ENCODE data around the gene ACTL8.

Gene ACTL8

DNA sequence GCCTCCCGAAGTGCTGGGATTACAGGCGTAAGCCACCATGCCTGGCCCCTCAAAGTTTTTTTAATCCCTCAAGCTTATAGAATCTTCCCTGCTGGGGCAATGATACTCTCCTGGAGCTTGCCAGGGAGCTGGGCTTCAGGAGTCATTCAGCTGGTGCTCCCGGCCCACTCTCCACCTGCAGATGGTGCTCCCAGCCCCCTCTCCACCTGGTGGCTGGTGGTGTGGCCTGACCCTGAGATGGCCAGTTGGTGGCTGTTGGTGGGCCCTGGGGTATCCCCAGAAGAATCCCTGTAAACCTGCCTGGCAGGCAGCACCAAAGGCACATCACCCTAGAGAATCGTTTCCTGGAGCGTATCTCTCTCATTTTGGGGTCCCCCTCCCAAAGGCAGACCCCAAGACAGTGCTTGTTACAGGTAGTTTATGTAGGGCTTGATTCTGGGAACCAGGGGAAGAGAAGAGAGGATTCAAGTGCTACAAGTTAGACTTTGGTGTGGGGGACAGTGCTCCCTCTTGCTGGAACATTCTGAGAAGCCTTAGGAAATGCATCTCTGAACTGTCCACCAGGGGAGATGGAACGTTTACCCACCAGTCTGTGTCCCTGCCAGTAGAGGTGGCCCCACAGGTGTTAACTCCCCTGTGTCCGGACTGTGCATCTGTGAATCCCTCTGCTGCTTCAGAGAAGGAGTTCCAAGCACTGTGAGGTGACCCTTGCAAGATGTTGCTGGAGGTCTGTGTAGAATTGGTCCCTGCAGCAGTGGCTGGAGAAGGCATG is 29.1 kb upstream of the ACTL8 start:
- intact Hi-C loops (cut with micrococcal nuclease): no loop called here
- H3K9me3 Mint-ChIP-seq: peaks cover 14% of the 10 kb centered on the region
- no peaks in the 10 kb centered on the region for H3K36me3 Mint-ChIP-seq (ENCODE audit: low read depth)
- H3K27ac Mint-ChIP-seq: no peak overlapping the region
- H3K4me3 Mint-ChIP-seq: no peak overlapping the region
- H3K27me3 Mint-ChIP-seq: peaks cover 17% of the 10 kb centered on the region
- no peaks in the 10 kb centered on the region for H3K4me1 Mint-ChIP-seq (ENCODE audit: low read depth)

DNA sequence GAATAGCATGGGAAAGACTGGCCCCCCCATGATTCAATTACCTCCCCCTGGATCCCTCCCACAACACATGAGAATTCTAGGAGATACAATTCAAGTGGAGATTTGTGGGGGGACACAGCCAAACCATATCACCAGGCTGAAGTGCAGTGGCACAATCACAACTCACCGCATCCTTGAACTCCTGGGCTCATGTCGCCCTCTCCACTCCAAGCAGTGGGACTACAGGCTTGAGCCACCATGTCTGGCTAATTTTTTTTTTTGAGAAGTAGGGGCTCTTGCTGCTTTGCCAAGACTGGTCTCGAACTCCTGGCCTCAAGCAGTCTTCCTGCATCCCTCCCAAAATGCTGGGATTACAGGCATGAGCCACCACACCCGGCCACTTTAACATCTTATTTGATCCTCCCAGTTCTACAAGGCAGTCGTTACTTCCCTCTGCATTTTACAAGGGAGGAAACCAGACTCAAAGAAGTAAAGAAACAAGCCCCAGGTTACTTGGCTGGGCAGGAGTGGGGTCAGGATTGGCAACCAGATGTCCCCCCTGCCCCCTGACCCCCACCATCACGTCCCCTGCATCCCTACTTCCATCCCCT is 26.9 kb upstream of the ACTL8 start:
- Mint-ChIP-seq H3K9me3 (peaks cover 14% of the 10 kb centered on the region), H3K27ac (no peak overlapping the region), H3K4me3 (no peak overlapping the region), H3K27me3 (peaks cover 12% of the 10 kb centered on the region), H3K36me3 (ENCODE audit: low read depth) (no peaks in the 10 kb centered on the region), H3K4me1 (ENCODE audit: low read depth) (no peaks in the 10 kb centered on the region)
- intact Hi-C loops (cut with micrococcal nuclease): no loop called here

DNA sequence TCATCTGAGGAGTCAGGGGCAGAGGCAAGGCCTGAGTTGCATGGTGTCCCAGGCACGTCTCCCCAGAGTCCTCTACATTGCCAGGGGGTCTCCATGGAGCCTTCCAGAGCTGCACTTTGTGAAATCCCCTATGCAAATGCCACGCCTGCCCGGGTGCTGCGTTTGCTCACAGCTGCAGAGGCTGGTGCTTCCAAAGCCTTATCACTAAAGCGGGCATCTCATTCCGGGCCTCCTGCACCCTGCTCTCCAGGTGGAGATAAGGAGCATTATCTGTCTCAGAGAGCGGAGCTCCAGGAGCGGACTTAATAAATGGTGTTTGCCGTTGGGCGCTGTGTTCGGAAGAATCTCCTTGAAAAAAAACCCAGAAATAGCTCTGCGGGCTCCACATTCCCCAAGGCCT is 25.9 kb upstream of the ACTL8 start:
- Mint-ChIP-seq H3K27me3 (peaks cover 4% of the 10 kb centered on the region), H3K9me3 (peaks cover 14% of the 10 kb centered on the region), H3K4me3 (no peak overlapping the region), H3K36me3 (ENCODE audit: low read depth) (no peaks in the 10 kb centered on the region), H3K27ac (no peak overlapping the region), H3K4me1 (ENCODE audit: low read depth) (no peaks in the 10 kb centered on the region)
- intact Hi-C loops (cut with micrococcal nuclease): no loop called here

DNA sequence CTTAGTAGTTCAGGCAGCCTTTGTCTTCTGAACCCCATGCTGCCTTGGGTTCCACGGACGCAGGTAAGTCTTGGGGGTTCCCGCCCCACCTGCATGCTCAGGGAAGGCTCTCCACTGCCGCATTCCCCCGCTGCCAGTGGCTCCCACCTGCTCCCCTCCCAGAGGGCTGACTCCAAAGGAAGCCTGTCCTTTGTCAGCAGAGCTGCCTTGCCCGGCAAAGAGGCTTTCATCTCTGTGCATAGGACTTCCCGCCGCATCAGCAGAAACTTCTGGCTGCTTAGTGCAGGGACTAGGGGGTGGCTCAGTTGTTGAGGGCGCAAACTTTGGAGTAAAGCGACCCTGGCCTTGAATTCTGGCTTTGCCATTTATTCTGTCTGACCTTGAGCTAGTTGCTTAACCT is 25.2 kb upstream of the ACTL8 start:
- intact Hi-C loops (cut with micrococcal nuclease): no loop called here
- no peaks in the 10 kb centered on the region for H3K4me1 Mint-ChIP-seq (ENCODE audit: low read depth)
- H3K4me3 Mint-ChIP-seq: no peak overlapping the region
- H3K9me3 Mint-ChIP-seq: peaks cover 14% of the 10 kb centered on the region
- peaks cover 4% of the 10 kb centered on the region for H3K27me3 Mint-ChIP-seq
- H3K27ac Mint-ChIP-seq: no peak overlapping the region
- no peaks in the 10 kb centered on the region for H3K36me3 Mint-ChIP-seq (ENCODE audit: low read depth)

DNA sequence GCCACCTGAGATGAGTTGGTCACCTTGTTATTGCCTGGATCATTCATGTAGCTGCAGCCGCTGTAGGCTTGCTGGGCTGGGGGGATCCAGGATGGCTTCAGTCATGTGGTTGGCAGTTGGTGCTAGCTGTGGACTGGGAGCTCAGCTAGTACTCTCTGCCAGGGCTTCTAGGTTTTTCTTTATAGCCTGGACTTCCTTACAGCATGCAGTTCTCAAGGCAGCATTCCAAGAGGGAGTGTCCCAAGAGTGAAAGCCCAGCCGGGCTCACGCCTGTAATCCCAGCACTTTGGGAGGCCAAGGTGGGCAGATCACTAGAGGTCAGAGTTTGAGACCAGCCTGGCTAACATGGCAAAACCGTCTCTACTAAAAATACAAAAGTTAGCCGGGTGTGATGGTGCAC is 23.7 kb upstream of the ACTL8 start:
- H3K9me3 Mint-ChIP-seq: peaks cover 14% of the 10 kb centered on the region
- no peaks in the 10 kb centered on the region for H3K36me3 Mint-ChIP-seq (ENCODE audit: low read depth)
- intact Hi-C loops (cut with micrococcal nuclease): no loop called here
- H3K27ac Mint-ChIP-seq: no peak overlapping the region
- peaks cover 5% of the 10 kb centered on the region for H3K27me3 Mint-ChIP-seq
- H3K4me1 Mint-ChIP-seq (ENCODE audit: low read depth): no peaks in the 10 kb centered on the region
- no peak overlapping the region for H3K4me3 Mint-ChIP-seq

DNA sequence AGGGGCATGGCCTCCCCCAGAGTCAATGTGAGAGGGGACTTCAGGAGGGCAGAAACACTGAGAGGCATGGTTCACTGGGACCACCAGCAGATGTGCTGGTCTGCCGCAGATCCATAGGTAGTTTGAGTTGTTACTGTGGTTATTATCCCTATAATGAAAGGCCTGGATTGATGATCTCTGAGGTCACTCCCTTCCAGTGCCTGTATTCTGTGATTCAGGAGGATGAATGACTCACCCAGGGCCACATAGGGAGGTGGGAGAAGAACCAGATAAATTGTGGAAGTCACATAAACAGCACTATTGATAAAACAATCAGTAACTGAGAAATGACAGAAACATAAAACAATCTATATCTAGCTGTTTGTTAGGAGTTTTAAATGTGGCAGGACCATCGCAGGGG is 22.7 kb upstream of the ACTL8 start:
- Mint-ChIP-seq H3K27ac (no peak overlapping the region), H3K4me3 (no peak overlapping the region), H3K9me3 (peaks cover 11% of the 10 kb centered on the region), H3K4me1 (ENCODE audit: low read depth) (no peaks in the 10 kb centered on the region), H3K27me3 (peaks cover 8% of the 10 kb centered on the region), H3K36me3 (ENCODE audit: low read depth) (no peaks in the 10 kb centered on the region)
- intact Hi-C loops (cut with micrococcal nuclease): no loop called here

DNA sequence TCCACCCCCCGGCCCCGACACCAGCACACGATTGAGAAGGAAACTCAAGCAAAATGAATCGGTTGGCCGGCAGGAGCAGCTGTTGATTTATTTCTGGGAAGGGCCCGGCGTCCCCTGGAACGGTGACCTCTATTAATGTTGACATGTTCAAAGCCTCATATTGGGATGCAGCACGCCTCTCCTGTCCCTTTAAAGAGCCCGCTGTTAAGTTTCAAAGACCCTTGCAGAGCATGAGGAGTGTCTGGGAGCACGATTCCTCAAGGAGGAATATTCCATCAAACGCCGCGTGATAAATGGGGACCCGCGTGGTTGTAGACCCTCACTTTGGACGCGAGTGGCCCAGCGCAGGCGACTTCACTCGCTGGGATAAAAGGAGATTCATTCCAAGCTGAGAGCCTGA is 21.5 kb upstream of the ACTL8 start:
- Mint-ChIP-seq H3K9me3 (no peaks in the 10 kb centered on the region), H3K4me3 (no peak overlapping the region), H3K36me3 (ENCODE audit: low read depth) (no peaks in the 10 kb centered on the region), H3K4me1 (ENCODE audit: low read depth) (no peaks in the 10 kb centered on the region), H3K27me3 (peaks cover 8% of the 10 kb centered on the region), H3K27ac (no peak overlapping the region)
- intact Hi-C loops (cut with micrococcal nuclease): no loop called here

DNA sequence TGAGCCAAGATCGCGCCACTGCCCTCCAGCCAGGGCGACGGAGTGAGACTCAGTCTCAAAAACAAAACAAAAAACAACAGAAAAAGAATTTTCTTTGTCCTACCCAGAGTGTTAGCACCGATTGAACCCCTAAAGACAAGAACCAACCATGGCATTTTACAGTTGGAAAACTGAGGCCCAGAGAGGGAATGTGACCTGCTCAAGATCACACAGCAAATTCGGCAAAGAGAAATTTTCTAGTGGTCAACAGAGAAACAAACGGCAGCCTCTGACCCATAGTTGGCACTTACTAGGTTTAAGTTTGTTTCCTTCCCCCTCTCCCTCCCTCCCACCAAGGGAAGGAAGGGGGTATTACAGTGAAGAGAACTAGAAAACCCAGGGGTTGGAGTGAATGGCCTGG is 20.5 kb upstream of the ACTL8 start:
- Mint-ChIP-seq H3K4me3 (no peak overlapping the region), H3K27ac (no peak overlapping the region), H3K9me3 (no peaks in the 10 kb centered on the region), H3K4me1 (ENCODE audit: low read depth) (no peaks in the 10 kb centered on the region), H3K27me3 (peaks cover 9% of the 10 kb centered on the region), H3K36me3 (ENCODE audit: low read depth) (no peaks in the 10 kb centered on the region)
- intact Hi-C loops (cut with micrococcal nuclease): no loop called here

DNA sequence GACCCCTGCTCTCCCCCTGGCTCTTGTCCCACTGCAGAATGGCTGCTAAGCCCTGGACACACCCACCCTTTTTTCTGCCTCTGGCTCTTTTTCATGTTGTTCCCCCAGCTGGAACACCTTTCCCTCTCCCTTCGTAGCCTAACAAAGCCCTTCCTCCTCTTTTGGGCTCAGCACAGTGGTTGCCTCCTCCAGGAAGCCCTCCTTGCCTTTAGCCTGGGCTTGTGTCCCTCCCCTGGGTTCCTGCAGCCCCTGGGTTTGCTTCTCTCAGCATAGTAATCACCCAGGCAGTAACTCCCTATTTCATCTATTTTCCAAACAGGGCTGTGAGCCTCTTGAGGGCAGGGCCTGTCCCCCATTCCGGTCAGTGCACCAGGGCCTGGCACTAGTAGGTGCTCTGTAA is 19.8 kb upstream of the ACTL8 start:
- H3K27ac Mint-ChIP-seq: no peak overlapping the region
- intact Hi-C loops (cut with micrococcal nuclease): no loop called here
- H3K4me3 Mint-ChIP-seq: no peak overlapping the region
- no peaks in the 10 kb centered on the region for H3K4me1 Mint-ChIP-seq (ENCODE audit: low read depth)
- H3K27me3 Mint-ChIP-seq: peaks cover 10% of the 10 kb centered on the region
- no peaks in the 10 kb centered on the region for H3K9me3 Mint-ChIP-seq
- H3K36me3 Mint-ChIP-seq (ENCODE audit: low read depth): no peaks in the 10 kb centered on the region

DNA sequence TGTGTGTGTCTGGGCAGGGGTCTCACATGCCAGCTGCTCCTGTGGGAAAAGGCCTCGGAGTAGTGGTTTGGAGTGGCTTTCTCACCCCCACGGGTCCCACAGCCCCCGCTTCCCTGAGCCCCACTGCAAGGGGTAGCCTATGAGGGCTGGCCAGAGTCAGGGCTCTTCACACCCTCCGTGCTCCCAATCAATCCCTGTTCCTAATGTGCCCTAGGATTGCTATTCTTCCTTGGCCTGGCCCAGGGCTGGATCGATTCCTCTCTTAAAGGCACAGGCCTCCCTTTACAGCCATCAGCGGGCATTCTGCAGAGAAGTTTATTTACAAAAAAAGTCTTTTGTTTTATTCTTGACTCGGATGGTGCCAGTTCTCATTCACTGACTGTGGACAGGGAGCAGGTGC is 19.3 kb upstream of the ACTL8 start:
- no peak overlapping the region for H3K4me3 Mint-ChIP-seq
- no peaks in the 10 kb centered on the region for H3K36me3 Mint-ChIP-seq (ENCODE audit: low read depth)
- intact Hi-C loops (cut with micrococcal nuclease): no loop called here
- H3K4me1 Mint-ChIP-seq (ENCODE audit: low read depth): no peaks in the 10 kb centered on the region
- peaks cover 14% of the 10 kb centered on the region for H3K27me3 Mint-ChIP-seq
- no peak overlapping the region for H3K27ac Mint-ChIP-seq
- no peaks in the 10 kb centered on the region for H3K9me3 Mint-ChIP-seq

DNA sequence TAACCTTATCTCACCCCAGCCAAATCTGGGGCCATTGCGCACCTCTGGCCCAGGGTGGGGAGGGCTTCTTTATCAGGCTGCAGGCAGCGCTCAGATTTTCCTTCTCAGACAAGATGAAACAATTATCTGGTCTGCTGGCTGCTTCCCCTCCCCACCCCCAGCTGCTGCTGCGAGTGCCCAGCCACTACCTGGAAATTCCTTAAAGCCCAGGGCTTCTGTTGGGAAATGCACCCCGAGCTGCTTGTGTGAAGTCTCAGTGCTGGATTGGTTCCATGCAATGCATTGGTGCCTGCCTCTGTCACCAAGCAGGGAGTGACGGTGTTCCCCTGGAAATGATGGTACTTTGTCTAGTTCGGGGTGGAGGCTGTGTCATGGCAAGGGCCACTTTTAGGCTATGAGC is 18.5 kb upstream of the ACTL8 start:
- Mint-ChIP-seq H3K36me3 (ENCODE audit: low read depth) (no peaks in the 10 kb centered on the region), H3K27ac (no peak overlapping the region), H3K9me3 (no peaks in the 10 kb centered on the region), H3K4me3 (no peak overlapping the region), H3K27me3 (peaks cover 13% of the 10 kb centered on the region), H3K4me1 (ENCODE audit: low read depth) (no peaks in the 10 kb centered on the region)
- intact Hi-C loops (cut with micrococcal nuclease): no loop called here

DNA sequence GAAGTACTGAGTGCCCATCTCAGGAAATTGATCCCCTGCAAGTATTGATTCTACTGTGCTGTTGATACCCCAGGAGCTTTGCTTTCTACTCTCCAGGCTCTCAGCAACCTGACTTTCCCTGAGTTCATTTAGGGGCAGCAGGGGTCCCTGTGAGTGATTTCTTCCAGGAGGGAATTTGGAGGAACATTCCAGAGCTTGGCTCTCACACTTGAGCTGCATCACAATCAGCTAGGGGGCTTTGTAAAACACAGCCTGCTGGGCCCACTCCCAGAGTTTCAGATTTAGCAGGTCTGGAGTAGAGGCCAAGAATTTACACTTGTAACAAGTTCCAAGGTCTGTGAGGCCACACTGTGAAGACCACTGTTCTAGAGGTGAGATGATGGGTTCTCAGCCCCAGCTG is 16.1 kb upstream of the ACTL8 start:
- no peaks in the 10 kb centered on the region for H3K4me1 Mint-ChIP-seq (ENCODE audit: low read depth)
- intact Hi-C loops (cut with micrococcal nuclease): no loop called here
- H3K36me3 Mint-ChIP-seq (ENCODE audit: low read depth): no peaks in the 10 kb centered on the region
- H3K4me3 Mint-ChIP-seq: no peak overlapping the region
- no peak overlapping the region for H3K27ac Mint-ChIP-seq
- no peaks in the 10 kb centered on the region for H3K9me3 Mint-ChIP-seq
- H3K27me3 Mint-ChIP-seq: peaks cover 23% of the 10 kb centered on the region

DNA sequence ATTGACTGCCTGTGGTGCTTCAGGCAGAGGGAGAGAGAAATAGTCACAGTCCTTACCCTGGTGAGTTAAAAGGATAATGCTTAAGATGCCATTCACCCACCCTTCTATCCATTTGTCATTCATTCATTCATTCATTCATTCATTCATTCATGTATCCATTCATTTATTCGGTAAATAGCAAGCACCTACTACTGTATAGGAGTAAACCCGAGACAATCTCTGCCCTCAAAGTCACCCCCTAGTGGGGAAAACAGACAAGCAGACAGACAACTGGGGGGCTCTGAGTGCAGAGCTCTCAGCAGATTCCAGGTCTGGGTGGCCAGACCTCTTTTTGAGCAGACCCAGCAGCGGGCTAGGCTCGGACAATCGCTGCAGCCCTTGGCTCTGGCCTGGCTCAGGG is 14.1 kb upstream of the ACTL8 start:
- Mint-ChIP-seq H3K36me3 (ENCODE audit: low read depth) (no peaks in the 10 kb centered on the region), H3K27ac (no peak overlapping the region), H3K27me3 (peaks cover 26% of the 10 kb centered on the region), H3K4me3 (no peak overlapping the region), H3K9me3 (no peaks in the 10 kb centered on the region), H3K4me1 (ENCODE audit: low read depth) (no peaks in the 10 kb centered on the region)
- intact Hi-C loops (cut with micrococcal nuclease): no loop called here

DNA sequence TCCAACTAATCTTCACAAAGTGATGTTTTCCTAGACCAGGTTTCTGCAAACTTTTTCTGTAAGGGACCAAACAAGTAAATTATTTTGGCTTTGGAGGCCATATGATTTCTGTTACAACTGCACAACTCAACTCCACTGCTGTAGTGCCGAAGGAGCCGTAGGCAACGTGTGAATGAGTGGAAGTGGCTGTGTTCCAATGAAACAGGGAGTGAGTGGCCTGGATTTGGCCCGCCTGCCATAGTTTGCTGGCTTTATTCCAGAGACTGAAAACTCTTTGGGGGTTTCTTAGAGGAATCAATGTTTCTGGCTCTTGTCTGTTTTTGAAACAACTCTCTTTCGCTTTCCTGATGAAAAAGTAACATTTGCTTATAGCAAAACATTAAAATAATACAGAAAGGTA is 12.6 kb upstream of the ACTL8 start:
- H3K27ac Mint-ChIP-seq: no peak overlapping the region
- intact Hi-C loops (cut with micrococcal nuclease): no loop called here
- H3K36me3 Mint-ChIP-seq (ENCODE audit: low read depth): no peaks in the 10 kb centered on the region
- no peak overlapping the region for H3K4me3 Mint-ChIP-seq
- peaks cover 26% of the 10 kb centered on the region for H3K27me3 Mint-ChIP-seq
- H3K4me1 Mint-ChIP-seq (ENCODE audit: low read depth): no peaks in the 10 kb centered on the region
- no peaks in the 10 kb centered on the region for H3K9me3 Mint-ChIP-seq
